Trophoblast cell (in vitro differentiated cells and primary cell): ENCODE data around the gene C7orf33.

Experiments
- DNase-seq, 2 donors: peaks; one replicate each; pipeline ENCODE4 v3.0.0-alpha.2; 2016
- H2AFZ ChIP-seq: 2 replicates; pipeline ENCODE4 v1.6.1; 2013; ENCODE audit warnings: low read length, moderate library complexity, mild to moderate bottlenecking; ENCODE audit not compliant: insufficient read depth, poor library complexity
- H2AK5ac ChIP-seq: 2 replicates; pipeline ENCODE4 v1.6.1; 2013; ENCODE audit warnings: mild to moderate bottlenecking, low read length
- H2BK120ac ChIP-seq: 2 replicates; pipeline ENCODE4 v1.6.1; 2013; ENCODE audit warnings: low read length, mild to moderate bottlenecking, moderate library complexity; ENCODE audit not compliant: insufficient read depth, poor library complexity
- H2BK12ac ChIP-seq: 2 replicates; pipeline ENCODE4 v1.6.1; 2013; ENCODE audit warnings: mild to moderate bottlenecking, low read length, moderate library complexity
- H2BK5ac ChIP-seq: 2 replicates; pipeline ENCODE4 v1.6.1; 2013; ENCODE audit warnings: low read length, low read depth, moderate library complexity, mild to moderate bottlenecking; ENCODE audit not compliant: poor library complexity
- H3K14ac ChIP-seq: 2 replicates; pipeline ENCODE4 v1.6.1; 2013; ENCODE audit warnings: mild to moderate bottlenecking, low read length
- H3K18ac ChIP-seq: 2 replicates; pipeline ENCODE4 v1.6.1; 2013; ENCODE audit warnings: mild to moderate bottlenecking, low read length
- H3K23ac ChIP-seq: 2 replicates; pipeline ENCODE4 v1.6.1; 2013; ENCODE audit warnings: low read length
- H3K27ac ChIP-seq: 2 replicates; pipeline ENCODE4 v1.5.1; 2013; ENCODE audit warnings: low read depth, mild to moderate bottlenecking, inconsistent platforms, low read length, moderate library complexity
- H3K27me3 ChIP-seq: 2 replicates; pipeline ENCODE4 v1.6.1; 2013; ENCODE audit warnings: inconsistent platforms, mild to moderate bottlenecking, low read length, moderate library complexity; ENCODE audit not compliant: insufficient read depth
- H3K36me3 ChIP-seq, 2 experiments: 1 replicate in 1 of 2; 2 replicates in 1 of 2; pipeline ENCODE4 v1.6.1; 2013; ENCODE audit warnings: low read length in 2 of 2, mild to moderate bottlenecking in 2 of 2, moderate library complexity in 1 of 2; ENCODE audit not compliant: insufficient read depth in 2 of 2, control insufficient read depth in 1 of 2
- H3K4ac ChIP-seq: 2 replicates; pipeline ENCODE4 v1.6.1; 2013; ENCODE audit warnings: low read depth, mild to moderate bottlenecking, low read length, moderate library complexity
- H3K4me1 ChIP-seq, 2 experiments: 1 replicate in 1 of 2; 2 replicates in 1 of 2; pipeline ENCODE4 v1.6.1; 2013; ENCODE audit warnings: low read length in 2 of 2, mild to moderate bottlenecking in 2 of 2, moderate library complexity in 1 of 2; ENCODE audit not compliant: insufficient read depth in 2 of 2, control insufficient read depth in 1 of 2
- H3K4me2 ChIP-seq: 2 replicates; pipeline ENCODE4 v1.6.1; 2013; ENCODE audit warnings: inconsistent platforms, mild to moderate bottlenecking, low read length, moderate library complexity
- H3K4me3 ChIP-seq: 2 replicates; pipeline ENCODE4 v1.5.1; 2013; ENCODE audit warnings: mild to moderate bottlenecking, low read depth, low read length, inconsistent platforms
- H3K79me1 ChIP-seq: one replicate; pipeline ENCODE4 v1.6.1; 2013; ENCODE audit warnings: low read length
- H3K79me2 ChIP-seq: 2 replicates; pipeline ENCODE4 v1.6.1; 2013; ENCODE audit warnings: low read length, mild to moderate bottlenecking; ENCODE audit not compliant: control insufficient read depth, insufficient read depth, poor library complexity
- H3K9ac ChIP-seq: 2 replicates; pipeline ENCODE4 v1.6.1; 2013; ENCODE audit warnings: mild to moderate bottlenecking, low read length
- H3K9me3 ChIP-seq: 2 replicates; pipeline ENCODE4 v1.6.1; 2013; ENCODE audit warnings: low read depth, mild to moderate bottlenecking, control low read depth, inconsistent platforms, low read length; ENCODE audit not compliant: insufficient read depth
- H4K12ac ChIP-seq: 2 replicates; pipeline ENCODE4 v1.6.1; 2013; ENCODE audit warnings: low read depth, mild to moderate bottlenecking, low read length, moderate library complexity
- H4K8ac ChIP-seq: 2 replicates; pipeline ENCODE4 v1.6.1; 2013; ENCODE audit warnings: low read depth, mild to moderate bottlenecking, low read length, moderate library complexity
- H4K91ac ChIP-seq: one replicate; pipeline ENCODE4 v1.6.1; 2013; ENCODE audit warnings: low read depth, mild to moderate bottlenecking, low read length, moderate library complexity
- WGBS: extraction: QIAGEN DNeasy Blood & Tissue Kit; methylation state at CpG from one replicate; pipeline ENCODE4 v1.1.7; 2013; ENCODE audit warnings: missing lambda C conversion rate; ENCODE audit not compliant: insufficient read length, insufficient coverage; ENCODE audit errors: extremely low coverage; 5-methylcytosine and 5-hydroxymethylcytosine counted together

The C7orf33 gene

GRCh38 chr7:148556892-148557291 is 33.7 kb upstream of the C7orf33 start:
- no peak for DNase-seq
- no peak overlapping the region for H4K91ac ChIP-seq
- no peak overlapping the region for H3K9ac ChIP-seq
- no peak overlapping the region for H4K12ac ChIP-seq
- no peak overlapping the region for H3K23ac ChIP-seq
- H3K27ac ChIP-seq: no peak overlapping the region
- H3K27me3 ChIP-seq: no peaks in the 10 kb centered on the region
- no peaks in the 10 kb centered on the region for H3K9me3 ChIP-seq
- no peak overlapping the region for H2BK120ac ChIP-seq
- H3K79me2 ChIP-seq: no peaks in the 10 kb centered on the region
- H2AFZ ChIP-seq: no peak overlapping the region
- H3K14ac ChIP-seq: no peak overlapping the region
- H3K4me2 ChIP-seq: no peak overlapping the region
- H2AK5ac ChIP-seq: no peak overlapping the region
- H4K8ac ChIP-seq: no peak overlapping the region
- H2BK12ac ChIP-seq: no peak overlapping the region
- no peak overlapping the region for H2BK5ac ChIP-seq
- H3K36me3 ChIP-seq: no peaks in the 10 kb centered on the region
- WGBS: no CpG with 5 or more reads among the region's 3 CpGs
- H3K79me1 ChIP-seq: no peaks in the 10 kb centered on the region
- H3K4me1 ChIP-seq: peaks cover 2% of the 10 kb centered on the region in 2 experiments
- no peak overlapping the region for H3K4ac ChIP-seq
- H3K18ac ChIP-seq: no peak overlapping the region
- H3K4me3 ChIP-seq: peak overlapping the region; percentile 25

DNA sequence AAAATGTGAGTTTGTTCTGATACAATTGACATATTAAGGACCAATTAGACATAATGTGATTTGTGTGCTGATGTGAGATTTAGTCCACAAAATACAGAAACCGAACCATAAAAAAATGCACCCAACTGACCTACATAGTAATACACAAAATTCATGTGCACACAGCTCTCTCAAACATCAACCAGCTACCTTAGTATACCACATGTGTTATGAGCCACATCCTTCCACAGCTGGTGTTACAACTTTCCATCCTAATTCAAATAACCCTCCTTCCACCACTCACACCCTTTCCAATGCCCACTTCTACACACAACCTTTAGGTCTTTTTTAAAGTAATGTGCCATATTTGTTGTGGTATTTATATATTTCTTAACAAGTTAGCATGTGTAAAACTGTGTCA is 31.7 kb upstream of the C7orf33 start:
- H3K4ac ChIP-seq: no peak overlapping the region
- no CpG with 5 or more reads among the region's 1 CpG for WGBS

GRCh38 chr7:148561099-148561498 is 29.5 kb upstream of the C7orf33 start:
- no peaks in the 10 kb centered on the region for H3K36me3 ChIP-seq
- H3K9ac ChIP-seq: no peak overlapping the region
- H3K4me3 ChIP-seq: no peak overlapping the region
- no peaks in the 10 kb centered on the region for H3K27me3 ChIP-seq
- no peak overlapping the region for H3K4me2 ChIP-seq
- no peak overlapping the region for H3K23ac ChIP-seq
- H2BK12ac ChIP-seq: no peak overlapping the region
- DNase-seq: peak; percentile 90 to 96
- H4K8ac ChIP-seq: no peak overlapping the region
- H2AFZ ChIP-seq: no peak overlapping the region
- no peak overlapping the region for H3K4ac ChIP-seq
- no peak overlapping the region for H3K18ac ChIP-seq
- no peak overlapping the region for H4K12ac ChIP-seq
- H3K79me1 ChIP-seq: peaks cover 4% of the 10 kb centered on the region
- H3K79me2 ChIP-seq: no peaks in the 10 kb centered on the region
- no peak overlapping the region for H2BK5ac ChIP-seq
- no peak overlapping the region for H3K14ac ChIP-seq
- H2BK120ac ChIP-seq: no peak overlapping the region
- no peak overlapping the region for H4K91ac ChIP-seq
- peaks cover 1% of the 10 kb centered on the region for H3K9me3 ChIP-seq
- peaks cover 0 to 5% of the 10 kb centered on the region in 2 experiments for H3K4me1 ChIP-seq
- H3K27ac ChIP-seq: no peak overlapping the region
- no peak overlapping the region for H2AK5ac ChIP-seq

More for the DNA sequence above, 31.7 kb upstream of the C7orf33 start:
- Histone ChIP-seq H3K18ac (no peak overlapping the region), H2AFZ (no peak overlapping the region), H3K79me2 (no peaks in the 10 kb centered on the region), H3K4me2 (no peak overlapping the region), H2AK5ac (no peak overlapping the region), H2BK5ac (no peak overlapping the region), H4K91ac (no peak overlapping the region), H3K36me3 (no peaks in the 10 kb centered on the region), H3K23ac (no peak overlapping the region), H3K27me3 (no peaks in the 10 kb centered on the region), H3K9ac (no peak overlapping the region), H3K9me3 (peaks cover 1% of the 10 kb centered on the region), H3K4me1 (peaks cover 2 to 5% of the 10 kb centered on the region in 2 experiments), H2BK120ac (no peak overlapping the region), H3K79me1 (peaks cover 4% of the 10 kb centered on the region), H2BK12ac (no peak overlapping the region), H3K4me3 (no peak overlapping the region), H4K8ac (no peak overlapping the region), H3K14ac (no peak overlapping the region), H4K12ac (no peak overlapping the region), H3K27ac (no peak overlapping the region)
- DNase-seq: no peak

- H3K4me3 ChIP-seq: no peak overlapping the region
- peak overlapping the region; percentile 71 for H4K8ac ChIP-seq
- H3K27me3 ChIP-seq: no peaks in the 10 kb centered on the region
- no peak overlapping the region for H3K9ac ChIP-seq
- H3K9me3 ChIP-seq: peaks cover 1% of the 10 kb centered on the region
- no peak overlapping the region for H3K4me2 ChIP-seq
- peak overlapping the region; percentile 53 for H2BK5ac ChIP-seq
- H3K79me1 ChIP-seq: peaks cover 5% of the 10 kb centered on the region
- no peak overlapping the region for H3K18ac ChIP-seq
- no peak overlapping the region for H2AK5ac ChIP-seq
- peak overlapping the region; percentile 26 for H4K91ac ChIP-seq
- no peak overlapping the region for H4K12ac ChIP-seq
- no peak overlapping the region for H3K14ac ChIP-seq
- H3K4me1 ChIP-seq: peaks cover 0 to 5% of the 10 kb centered on the region in 2 experiments
- no peak for DNase-seq
- no peaks in the 10 kb centered on the region for H3K79me2 ChIP-seq
- no peak overlapping the region for H3K23ac ChIP-seq
- no peak overlapping the region for H2AFZ ChIP-seq
- H3K36me3 ChIP-seq: no peaks in the 10 kb centered on the region
- H3K27ac ChIP-seq: no peak overlapping the region
- no peak overlapping the region for H2BK120ac ChIP-seq
- no CpG with 5 or more reads among the region's 4 CpGs for WGBS
- H2BK12ac ChIP-seq: peak overlapping the region; percentile 51
- no peak overlapping the region for H3K4ac ChIP-seq
These were observed 26.8 kb upstream of the C7orf33 start for GRCh38 chr7:148563583-148564274.
